Esophagus muscularis mucosa (tissue), 3 donors: Measurements from ENCODE around the gene LCN9.

Experiments
- CTCF ChIP-seq, 3 experiments: fragments of 200-600 bp in 2 of 3; fragments of 450-650 bp in 1 of 3; sonication (generic) in 2 of 3; IDR thresholded peaks; one replicate each; pipeline ENCODE4 v1.5.1; 2017 to 2019; ENCODE audit warnings: antibody characterized with exemption in 3 of 3, mild to moderate bottlenecking in 2 of 3, moderate library complexity in 1 of 3
- POLR2AphosphoS5 ChIP-seq, 2 donors: sonication (generic); formaldehyde crosslinking; IDR thresholded peaks; one replicate each; pipeline ENCODE4 v1.6.1; 2017; ENCODE audit warnings: antibody characterized with exemption in 2 of 2

GRCh38 chr9:135673941-135674340 is 10.8 kb downstream of the LCN9 start:
- no peak for TF ChIP-seq CTCF (IDR thresholded peaks at IDR 0.05)
- no peak for TF ChIP-seq POLR2AphosphoS5 (IDR thresholded peaks at IDR 0.05)
